ENCODE data around the gene MAST2. TPM values are rescaled to one million over a fixed set of nuclear protein-coding genes. Genes with fewer than 3 reads are reported as not detected.
"Not testable (repeated sequence)": the region's sequence is repeated elsewhere in the genome, so short reads cannot be mapped to it uniquely, and the experiment has no call there.

The MAST2 gene
- total and polyA plus RNA-seq, 9 of the 15 experiments (the other 6 are each of a cell fraction or from before 2014, with no cell fraction given): 0.73 to 32.0 (median 17.8) TPM

GRCh38 chr1:45927231-45927915 is 124.0 kb downstream of the MAST2 start:
- H3K4me2 ChIP-seq (ENCODE audit: insufficient read depth, low read length); CTCF ChIA-PET (ENCODE audit: low intra/inter-chr PET ratio); H3K9me3 ChIP-seq (replicated peaks; ENCODE audit: control insufficient read depth, insufficient read depth, low read depth, low read length); ATAC-seq; H4K20me1 ChIP-seq (replicated peaks; ENCODE audit: control insufficient read depth, insufficient read depth, low read length); H3K27me3 ChIP-seq (ENCODE audit: control insufficient read depth in 2 of 2, insufficient read depth in 2 of 2, low read length in 2 of 2); H3K36me3 ChIP-seq (ENCODE audit: control insufficient read depth, insufficient read depth, low read length); H3K27ac ChIP-seq (ENCODE audit: extremely low read depth, low read depth, low read length); H3K9me1 ChIP-seq (ENCODE audit: control insufficient read depth, insufficient read depth, low read length); in situ Hi-C loops (cut with MboI); H3K4me3 ChIP-seq; BruUV-seq (replicated peaks); H3K9ac ChIP-seq (ENCODE audit: insufficient read depth in 1 of 2, low read depth in 2 of 2, low read length in 2 of 2); intact Hi-C loops (cut with micrococcal nuclease); FAIRE-seq; H2AFZ ChIP-seq (ENCODE audit: low read depth, low read length); H3K79me2 ChIP-seq (ENCODE audit: control insufficient read depth, insufficient read depth, low read length); DNase-seq (ENCODE audit: extremely low read depth in 1 of 4, low spot score in 3 of 4): not testable (repeated sequence)
- 73% methylated on average over 14 of the region's 14 CpGs for WGBS (ENCODE audit: insufficient coverage, low coverage, missing lambda C conversion rate)
- POLR2A ChIA-PET: interaction anchor here (0.6 to 2.9 kb wide), 2 partner anchors 7 to 483 kb away, joined by 5 to 13 read pairs; no protein-coding TSS in a partner anchor
- peaks cover 21 to 28% of the 10 kb centered on the region in 2 experiments for H3K4me1 ChIP-seq (replicated peaks in 1 of 2; ENCODE audit: control insufficient read depth in 2 of 2, insufficient read depth in 2 of 2, low read length in 2 of 2)

GRCh38 chr1:45928486-45929205 is 125.2 kb downstream of the MAST2 start:
- H3K4me2 ChIP-seq (ENCODE audit: insufficient read depth, low read length): peak overlapping the region; percentile 42; the same call in 1 of the 2 replicates
- peaks cover 7% of the 10 kb centered on the region; the same call in 1 of the 3 replicates for H3K79me2 ChIP-seq (ENCODE audit: control insufficient read depth, insufficient read depth, low read length)
- 41% methylated on average over 3 of the region's 3 CpGs for WGBS (ENCODE audit: insufficient coverage, low coverage, missing lambda C conversion rate)
- POLR2A ChIA-PET: interaction anchor here (0.6 to 2.9 kb wide), 7 partner anchors 9 to 538 kb away, joined by 3 to 13 read pairs (median 3); no protein-coding TSS in a partner anchor
- ATAC-seq (peak; percentile 22), FAIRE-seq (peak; percentile 78), DNase-seq (ENCODE audit: extremely low read depth in 1 of 4, low spot score in 3 of 4) (peak in 1 of 4 experiments; percentile 16)
- H3K36me3 ChIP-seq (ENCODE audit: control insufficient read depth, insufficient read depth, low read length): no peaks in the 10 kb centered on the region; the same call in 2 of the 3 replicates
- TF ChIP-seq, protein P1, sequence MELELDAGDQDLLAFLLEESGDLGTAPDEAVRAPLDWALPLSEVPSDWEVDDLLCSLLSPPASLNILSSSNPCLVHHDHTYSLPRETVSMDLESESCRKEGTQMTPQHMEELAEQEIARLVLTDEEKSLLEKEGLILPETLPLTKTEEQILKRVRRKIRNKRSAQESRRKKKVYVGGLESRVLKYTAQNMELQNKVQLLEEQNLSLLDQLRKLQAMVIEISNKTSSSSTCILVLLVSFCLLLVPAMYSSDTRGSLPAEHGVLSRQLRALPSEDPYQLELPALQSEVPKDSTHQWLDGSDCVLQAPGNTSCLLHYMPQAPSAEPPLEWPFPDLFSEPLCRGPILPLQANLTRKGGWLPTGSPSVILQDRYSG (tag; conservative IDR thresholded peaks at IDR 0.05; ENCODE audit: low read depth): no peak
- TF ChIP-seq EGR1 (conservative IDR thresholded peaks at IDR 0.05) (peak; percentile 33), CEBPB (tag; IDR thresholded peaks at IDR 0.05) (0 out of 2 replicates have a peak, but pooled peaks have one; percentile 34), ZNF12 (CRISPR knock-in tag; IDR thresholded peaks at IDR 0.05) (no peak), PPARD (CRISPR knock-in tag; IDR thresholded peaks at IDR 0.05) (no peak), SIX5 (IDR thresholded peaks at IDR 0.05; ENCODE audit: borderline replicate concordance in 1 of 2, insufficient read depth in 1 of 2, low read depth in 1 of 2, low read length in 2 of 2) (no peak), ZSCAN29 (IDR thresholded peaks at IDR 0.05) (peak; percentile 31; the same call in 1 of the 2 replicates)
- TF ChIP-seq, protein P2, sequence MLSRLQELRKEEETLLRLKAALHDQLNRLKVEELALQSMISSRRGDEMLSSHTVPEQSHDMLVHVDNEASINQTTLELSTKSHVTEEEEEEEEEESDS (CRISPR knock-in tag; IDR thresholded peaks at IDR 0.05): no peak
- H3K9ac ChIP-seq (ENCODE audit: insufficient read depth in 1 of 2, low read depth in 2 of 2, low read length in 2 of 2): no peak overlapping the region
- H3K27me3 ChIP-seq (ENCODE audit: control insufficient read depth in 2 of 2, insufficient read depth in 2 of 2, low read length in 2 of 2): no peaks in the 10 kb centered on the region
- intact Hi-C loops (cut with micrococcal nuclease): no loop called here
- no peaks in the 10 kb centered on the region for H3K9me1 ChIP-seq (ENCODE audit: control insufficient read depth, insufficient read depth, low read length)
- CTCF ChIA-PET (ENCODE audit: low intra/inter-chr PET ratio): interaction anchor here (0.5 kb wide), 1 partner anchor 33 kb away, joined by 4 read pairs; no protein-coding TSS in a partner anchor
- peak overlapping the region; percentile 3; the same call in 1 of the 2 replicates for H2AFZ ChIP-seq (ENCODE audit: low read depth, low read length)
- in situ Hi-C loops (cut with MboI): no loop called here
- peaks cover 13 to 28% of the 10 kb centered on the region in 2 experiments for H3K4me1 ChIP-seq (replicated peaks in 1 of 2; ENCODE audit: control insufficient read depth in 2 of 2, insufficient read depth in 2 of 2, low read length in 2 of 2)
- no peaks in the 10 kb centered on the region for H3K9me3 ChIP-seq (replicated peaks; ENCODE audit: control insufficient read depth, insufficient read depth, low read depth, low read length)
- no peak overlapping the region for H3K4me3 ChIP-seq
- BruUV-seq (replicated peaks): no TSS peak
- peak overlapping the region; percentile 36; the same call in 1 of the 3 replicates for H3K27ac ChIP-seq (ENCODE audit: extremely low read depth, low read depth, low read length)
- H4K20me1 ChIP-seq (replicated peaks; ENCODE audit: control insufficient read depth, insufficient read depth, low read length): no peaks in the 10 kb centered on the region; the same call in 1 of the 2 replicates
